Renal cortical epithelial cell (primary cell): Measurements from ENCODE around the gene NMNAT3. TPM values are rescaled to one million over a fixed set of nuclear protein-coding genes. Genes with fewer than 3 reads are reported as not detected.

Experiments
- DNase-seq: peaks from one replicate; pipeline ENCODE4 v3.0.0-alpha.2; 2011; ENCODE audit warnings: low read depth
- total RNA-seq: library from RNA; depleted of rRNA; stranded (reverse); fragments of >200 nt; gene quantifications from 2 replicates; pipeline ENCODE4 v1.2.3, GENCODE V29; 2014

Gene NMNAT3
- total RNA-seq, 1 donor from 2014 or later: 11.9 TPM

- DNase-seq: no peak
Observed at GRCh38 chr3:139521144-139521543, 156.6 kb downstream of the NMNAT3 start.

GRCh38 chr3:139519998-139520737, 157.6 kb downstream of the NMNAT3 start:
- DNase-seq: no peak

DNA sequence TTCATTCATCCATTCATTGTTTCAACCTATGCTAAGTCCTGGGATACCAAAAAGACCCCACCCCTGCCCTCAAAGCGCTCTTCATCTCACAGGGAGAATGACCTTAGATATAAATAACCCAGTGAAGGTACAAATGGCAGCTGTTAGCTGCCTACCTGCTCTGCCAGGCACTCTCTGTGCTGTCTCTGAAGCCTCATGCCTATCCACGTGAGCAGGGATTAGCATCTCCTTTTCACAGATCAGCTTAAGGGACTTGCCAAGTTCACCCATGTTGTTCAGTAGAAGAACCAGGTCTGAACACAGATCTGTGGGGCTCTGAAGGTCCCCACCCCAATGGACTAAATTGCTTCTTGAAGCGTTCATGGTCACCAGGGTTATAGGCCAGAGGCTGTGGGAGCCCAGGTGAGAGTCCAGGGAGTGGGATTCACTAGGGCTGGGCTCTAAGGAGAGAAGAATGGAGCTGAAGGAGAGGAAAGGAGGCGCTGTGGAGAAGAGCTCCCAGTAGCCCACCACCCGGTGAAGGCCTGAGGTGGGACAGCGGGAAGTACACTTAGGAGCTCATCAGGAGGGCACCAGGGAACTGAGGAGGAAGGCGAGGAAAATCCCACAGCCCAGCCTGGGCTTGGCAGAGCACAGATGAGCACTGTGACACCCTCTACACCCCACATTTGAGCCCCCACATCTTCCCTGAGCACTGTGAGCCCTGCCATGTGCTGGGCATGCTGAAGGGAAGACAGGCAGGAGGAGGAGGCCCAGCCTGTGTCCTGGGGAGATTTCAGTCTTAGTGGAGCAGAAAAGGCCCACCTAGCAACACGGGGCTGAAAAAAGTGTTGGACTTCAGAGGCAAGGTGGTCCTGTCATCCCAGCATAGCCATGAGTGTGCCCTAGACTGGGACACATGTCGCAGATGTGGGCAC, 158.6 kb downstream of the NMNAT3 start:
- DNase-seq: no peak

DNA sequence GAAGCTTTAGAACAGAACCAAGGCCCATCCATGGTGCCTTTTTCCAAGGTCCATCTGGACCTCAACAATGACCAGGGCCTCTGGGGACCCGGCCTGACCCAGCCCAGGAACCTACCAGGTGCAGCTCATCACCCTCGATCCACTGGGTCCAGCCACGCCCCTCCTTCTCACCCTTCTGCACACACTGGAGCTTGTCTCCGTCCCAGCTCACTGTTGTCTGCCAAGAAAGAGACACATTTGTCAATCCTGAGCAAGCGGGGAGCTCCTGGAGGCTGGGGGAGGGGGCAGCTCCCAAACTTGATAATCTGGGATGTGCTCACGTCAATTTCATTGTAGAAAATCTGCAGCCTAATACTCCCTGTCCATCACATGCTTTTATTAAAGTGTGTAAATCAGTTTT, 159.5 kb downstream of the NMNAT3 start:
- no peak for DNase-seq

DNA sequence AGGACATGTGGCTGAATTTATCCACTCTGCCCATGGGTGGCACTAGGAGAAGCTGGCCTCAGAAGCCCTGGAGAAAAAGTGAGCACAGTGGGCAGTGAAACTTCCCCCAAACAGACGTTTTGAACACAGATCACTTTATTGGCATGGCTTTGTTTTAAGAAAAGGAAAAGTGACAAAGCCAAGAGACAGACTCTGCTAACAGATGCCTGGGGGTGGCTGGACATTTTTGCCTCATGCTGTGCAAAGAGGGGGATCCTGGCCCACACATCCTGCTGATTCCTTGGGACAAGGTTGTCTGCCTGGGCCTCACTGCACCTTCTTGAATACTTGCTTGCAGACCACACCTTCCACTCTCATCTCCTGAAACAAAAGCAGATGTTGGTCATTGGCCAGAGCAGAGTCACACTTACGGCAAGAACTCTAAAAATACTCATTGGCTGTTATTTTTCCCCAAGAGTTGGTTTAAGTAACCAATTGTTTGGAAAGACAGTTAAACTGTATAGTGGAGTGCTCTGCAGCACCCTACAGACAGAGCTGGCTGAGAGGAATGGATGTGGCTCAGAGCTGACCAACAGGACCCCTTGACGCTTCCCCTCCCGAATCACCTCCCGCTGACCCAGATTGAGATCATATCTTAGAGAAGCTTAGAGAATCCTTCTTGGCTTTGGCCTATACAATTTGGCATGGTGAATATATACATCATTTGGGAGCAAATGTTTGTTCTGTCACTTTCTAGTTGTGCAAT, 160.3 kb downstream of the NMNAT3 start:
- no peak for DNase-seq

DNA sequence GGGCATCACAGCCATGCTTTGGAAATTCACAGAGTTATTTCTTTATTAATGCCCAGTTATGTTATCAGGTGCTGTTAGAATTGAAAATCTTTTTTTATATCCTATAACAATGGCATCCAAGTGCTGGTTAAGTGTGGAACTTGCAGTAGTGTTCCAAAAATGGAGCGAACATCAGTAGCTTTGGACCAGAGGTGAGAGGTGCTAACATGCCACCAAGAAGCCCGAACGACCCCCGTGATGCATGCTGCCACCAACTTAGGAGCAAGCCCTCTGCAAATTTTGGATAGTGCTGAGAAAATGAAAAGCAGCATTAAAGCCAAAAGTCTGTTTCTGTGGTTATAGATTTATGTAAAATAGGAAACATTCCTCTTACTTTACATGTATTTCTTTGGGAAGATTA, 163.0 kb downstream of the NMNAT3 start:
- DNase-seq: no peak

Other genes starting within 250 kb of the NMNAT3 start
- not detected in 2 replicates for gene RBP2, start 201.5 kb downstream of the NMNAT3 start, total RNA-seq
- 4.7 and 5.6 TPM in 2 replicates for gene RBP1, start 138.2 kb downstream of the NMNAT3 start, total RNA-seq